Umbilical cord (tissue), 2 donors: Measurements from ENCODE around the gene CASKIN1. TPM values are rescaled to one million over a fixed set of nuclear protein-coding genes. Genes with fewer than 3 reads are reported as not detected.
"Not testable (repeated sequence)": the region's sequence is repeated elsewhere in the genome, so short reads cannot be mapped to it uniquely, and the experiment has no call there.

Experiments
- DNase-seq: peaks from one replicate; pipeline ENCODE4 v3.0.0-alpha.2; 2015; ENCODE audit warnings: low spot score
- total RNA-seq: library from RNA; depleted of rRNA; stranded (reverse); fragments of >200 nt; gene quantifications from one replicate; pipeline ENCODE4 v1.2.3, GENCODE V29; 2014; ENCODE audit warnings: low replicate concordance; ENCODE audit not compliant: insufficient read depth

CASKIN1 gene
- total RNA-seq, 1 donor from 2014 or later, result not detected

DNA sequence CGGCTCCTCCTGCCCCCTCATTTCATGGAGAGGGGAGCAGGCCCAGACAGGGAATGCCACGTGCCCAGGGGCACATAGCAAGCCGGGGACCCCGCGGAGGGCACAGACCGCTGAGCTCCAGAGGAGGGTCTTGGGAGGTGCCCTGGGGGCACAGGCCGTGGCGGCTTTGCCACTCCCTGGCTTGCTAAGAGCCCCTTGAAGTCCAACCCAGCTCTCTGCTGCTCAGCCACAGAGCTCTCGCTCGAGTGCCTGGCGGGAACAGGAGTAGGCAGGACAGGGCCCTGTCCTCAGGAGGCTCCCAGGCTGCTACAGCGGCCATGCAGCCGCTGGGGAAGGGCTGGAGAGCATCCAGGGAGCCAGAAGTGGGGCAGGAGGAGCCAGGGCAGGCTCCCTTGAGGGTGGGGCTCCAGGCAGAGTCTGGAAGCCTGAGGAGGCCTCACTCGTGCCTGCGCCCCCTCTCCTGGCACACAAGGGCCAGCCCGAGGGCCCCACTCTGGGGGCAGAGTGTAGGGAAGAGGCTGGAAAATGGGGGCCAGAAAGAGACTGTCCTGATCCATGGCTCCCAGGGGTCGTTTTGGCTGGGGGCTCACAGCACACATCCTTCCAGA lies 52.4 kb downstream of the CASKIN1 start:
- no peak for DNase-seq

DNA sequence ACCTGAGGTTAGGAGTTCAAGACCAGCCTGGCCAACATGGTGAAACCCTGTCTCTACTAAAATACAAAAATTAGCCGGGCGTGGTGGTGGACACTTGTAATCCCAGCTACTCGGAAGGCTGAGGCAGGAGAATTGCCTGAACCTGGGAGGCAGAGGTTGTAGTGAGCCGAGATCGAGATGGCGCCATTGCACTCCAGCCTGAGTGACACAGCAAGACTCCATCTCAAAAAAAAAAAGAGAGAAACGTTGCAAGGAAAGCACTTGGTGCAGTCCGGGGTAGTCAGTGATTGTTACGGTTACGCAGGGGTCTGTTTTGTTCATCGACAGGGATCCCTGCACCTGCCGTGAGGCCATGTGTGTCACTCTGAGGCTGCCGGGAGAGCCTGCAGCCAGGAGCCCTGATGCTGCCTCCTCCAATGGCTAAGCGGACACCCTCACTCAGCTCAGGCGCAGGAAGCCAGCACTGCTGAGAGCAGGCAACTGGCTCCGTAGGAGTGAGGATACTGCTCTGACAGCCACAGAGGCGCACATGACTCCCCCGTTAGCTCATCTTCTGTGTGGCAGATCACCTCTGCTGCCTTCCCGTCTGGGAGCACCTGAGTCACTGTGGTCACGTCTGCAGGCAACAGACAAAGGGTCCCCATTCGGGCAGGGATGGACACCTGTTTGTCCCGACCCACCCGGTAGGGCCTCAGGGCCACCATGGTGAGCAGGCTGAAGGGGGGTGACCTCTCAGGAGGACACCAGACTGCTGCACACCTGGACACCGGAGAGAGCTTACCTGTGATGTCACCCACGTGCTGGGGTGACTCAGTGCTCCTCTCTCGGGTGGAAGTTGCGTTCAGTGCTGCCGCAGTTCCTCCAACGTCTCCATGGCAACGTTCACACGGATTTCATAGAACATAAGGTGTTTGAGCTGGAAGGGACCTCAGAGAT lies 53.2 kb downstream of the CASKIN1 start:
- DNase-seq, result no peak

DNA sequence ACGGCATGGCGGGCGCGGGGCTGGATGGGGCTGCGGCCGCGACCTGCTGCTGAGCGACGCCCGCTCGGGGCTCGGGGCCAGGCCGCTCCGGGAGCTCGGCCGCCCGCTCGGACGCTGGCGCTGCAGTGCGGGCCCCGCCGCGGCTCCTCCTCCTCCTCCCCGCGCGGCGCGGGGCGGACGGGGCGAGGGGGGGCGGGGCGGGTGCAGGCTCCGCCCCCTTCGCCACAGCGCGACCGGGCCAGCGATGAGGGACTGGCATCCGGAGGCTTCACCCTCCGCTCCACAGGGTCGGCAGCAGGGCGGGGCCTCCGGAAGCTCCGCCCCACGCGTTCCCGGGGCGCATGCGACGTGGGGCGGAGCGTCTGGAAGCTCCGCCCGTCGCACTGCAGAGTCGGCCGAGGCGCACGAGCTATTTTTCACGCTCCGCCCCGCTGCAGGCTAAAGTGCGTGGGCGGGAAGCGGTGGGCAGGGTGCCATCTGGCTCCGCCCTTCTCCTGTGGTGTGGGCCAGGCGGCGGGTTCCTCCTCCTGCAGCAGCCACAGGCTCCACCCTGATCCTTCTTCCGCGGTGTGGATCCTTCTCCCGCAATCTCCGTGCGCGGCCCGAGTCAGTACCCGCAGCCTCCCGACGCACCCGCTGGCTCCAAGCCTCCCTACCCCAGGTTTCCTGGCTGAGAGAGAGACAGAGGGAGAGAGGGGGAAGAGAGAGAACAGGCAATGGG lies 60.5 kb downstream of the CASKIN1 start, which contains the start of gene PKD1:
PKD1 (minus strand) TSS at position 129 of the 721 bp plus-strand sequence. CDS start 209 bp downstream, outside the sequence.
- peak; percentile 95 for DNase-seq

DNA sequence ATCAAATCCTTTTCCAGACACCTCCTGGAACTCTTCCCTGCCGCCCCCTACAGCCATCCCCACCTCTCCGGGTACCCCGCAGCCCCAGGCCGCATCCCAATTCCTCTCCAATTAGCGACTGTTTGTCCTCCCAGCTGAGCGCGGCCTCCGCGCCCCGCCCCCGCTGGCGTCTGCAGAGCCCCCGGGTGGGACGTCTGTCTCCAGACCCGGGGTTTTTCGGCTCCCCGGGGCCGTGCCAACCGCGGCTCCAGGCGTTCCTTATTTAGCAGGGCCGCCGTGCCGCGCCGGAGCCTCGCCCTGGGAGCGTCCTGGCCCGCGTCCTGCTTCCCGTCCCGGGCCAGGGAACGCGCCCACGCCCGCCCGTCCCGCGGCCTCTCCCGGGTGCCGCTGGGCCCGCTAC lies 61.3 kb downstream of the CASKIN1 start:
- DNase-seq, result not testable (repeated sequence)

DNA sequence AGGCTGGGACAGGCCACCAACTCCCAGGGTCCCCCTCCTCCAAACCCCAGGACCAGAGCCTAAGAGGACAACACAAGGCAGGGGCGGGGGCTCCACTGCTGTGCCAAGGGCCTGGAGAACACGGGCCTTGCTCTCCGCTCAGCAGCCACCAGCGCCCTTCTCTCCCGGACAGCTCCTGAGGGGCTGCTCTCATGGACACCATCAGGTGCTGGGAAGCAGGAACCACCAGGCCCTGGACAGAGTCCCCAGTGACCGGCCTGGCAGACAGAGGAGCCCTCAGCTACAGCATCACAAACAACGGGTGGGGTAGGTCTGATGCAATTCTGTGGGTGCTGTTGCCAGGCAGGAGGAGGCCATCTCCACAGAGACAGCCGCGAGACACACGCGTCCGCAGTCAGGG lies 62.6 kb downstream of the CASKIN1 start:
- not testable (repeated sequence) for DNase-seq

DNA sequence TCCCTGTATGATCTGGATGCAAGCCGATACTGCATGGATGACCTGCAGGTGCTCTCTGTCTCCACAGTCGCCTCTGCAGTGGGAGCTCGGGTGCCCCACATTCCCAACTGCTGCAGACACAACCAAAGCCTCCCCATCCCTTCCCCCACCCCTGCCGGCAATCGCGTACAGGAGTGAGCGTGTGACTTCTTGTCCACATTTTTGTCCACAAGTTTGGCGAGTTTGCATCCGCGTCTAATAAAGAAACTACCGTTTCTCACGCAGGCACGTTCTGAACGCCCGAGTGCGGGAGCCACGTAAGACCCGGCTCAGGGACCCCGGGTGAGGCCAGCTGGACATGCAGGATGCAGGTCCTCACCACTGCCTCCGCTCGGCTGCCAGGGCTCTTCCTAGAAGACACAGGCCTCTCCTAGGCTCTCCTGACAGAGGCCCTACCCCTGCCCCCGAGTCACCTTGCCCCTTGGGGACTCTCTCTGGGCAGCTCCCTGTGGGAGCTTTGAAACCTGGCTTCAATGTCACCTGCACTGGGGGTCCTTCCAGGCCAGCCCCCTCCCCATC lies 66.4 kb downstream of the CASKIN1 start:
- DNase-seq, result not testable (repeated sequence)

DNA sequence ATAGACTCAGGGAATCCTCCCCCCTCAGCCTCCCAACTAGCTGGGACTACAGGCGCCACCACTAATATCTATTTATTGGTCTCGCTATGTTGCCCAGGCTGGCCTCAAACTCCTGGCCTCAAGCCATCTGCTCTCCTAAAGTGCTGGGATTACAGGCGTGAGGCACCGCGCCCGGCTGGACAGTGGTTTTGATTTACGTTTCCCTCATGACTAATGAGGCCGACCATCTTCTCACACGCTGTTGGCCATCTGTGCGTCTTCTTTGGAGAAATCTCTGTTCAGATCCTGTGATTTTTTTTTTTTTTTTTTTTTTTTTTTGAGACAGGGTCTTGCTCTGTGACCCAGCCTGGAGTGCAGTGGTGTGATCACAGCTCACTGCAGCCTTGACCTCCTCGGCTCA lies 67.2 kb downstream of the CASKIN1 start:
- DNase-seq, result not testable (repeated sequence)

DNA sequence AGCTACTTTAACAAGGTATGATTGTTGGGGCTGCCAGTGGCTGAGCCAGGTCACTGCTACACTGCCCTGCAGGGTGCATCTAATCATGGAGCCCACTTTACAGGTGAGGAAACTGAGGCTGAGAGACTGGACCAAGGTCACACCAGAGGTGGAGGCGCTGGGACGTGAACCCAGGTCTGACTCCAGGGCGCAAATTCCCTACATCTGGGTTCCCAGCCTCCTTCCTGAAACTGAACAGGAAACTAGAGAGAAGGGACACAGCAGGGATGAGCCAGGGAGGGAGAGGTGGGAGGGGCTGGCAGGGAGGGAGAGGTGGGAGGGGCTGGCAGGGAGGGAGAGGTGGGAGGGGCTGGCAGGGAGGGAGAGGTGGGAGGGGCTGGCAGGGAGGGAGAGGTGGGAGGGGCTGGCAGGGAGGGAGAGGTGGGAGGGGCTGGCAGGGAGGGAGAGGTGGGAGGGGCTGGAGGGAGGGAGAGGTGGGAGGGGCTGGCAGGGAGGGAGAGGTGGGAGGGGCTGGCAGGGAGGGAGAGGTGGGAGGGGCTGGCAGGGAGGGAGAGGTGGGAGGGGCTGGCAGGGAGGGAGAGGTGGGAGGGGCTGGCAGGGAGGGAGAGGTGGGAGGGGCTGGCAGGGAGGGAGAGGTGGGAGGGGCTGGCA lies 68.7 kb downstream of the CASKIN1 start:
- DNase-seq, result peak; percentile 46

Other genes with a start within 250 kb of the CASKIN1 start
- gene RPL3L, start 241.9 kb downstream of the CASKIN1 start, total RNA-seq, result not detected
- 111 TPM for gene NDUFB10, start 237.1 kb downstream of the CASKIN1 start, total RNA-seq
- 1,669 TPM for gene RPS2, start 231.8 kb downstream of the CASKIN1 start, total RNA-seq
- gene RNF151, start 229.7 kb downstream of the CASKIN1 start, total RNA-seq, result not detected
- gene TBL3, start 224.6 kb downstream of the CASKIN1 start, total RNA-seq, result 10.4 TPM
- not detected for gene NOXO1, start 215.1 kb downstream of the CASKIN1 start, total RNA-seq
- gene GFER, start 212.4 kb downstream of the CASKIN1 start, total RNA-seq, result 12.0 TPM
- 2.4 TPM for gene SYNGR3, start 206.6 kb downstream of the CASKIN1 start, total RNA-seq
- gene ZNF598, start 186.8 kb downstream of the CASKIN1 start, total RNA-seq, result 4.8 TPM
- gene NPW, start 176.8 kb downstream of the CASKIN1 start, total RNA-seq, result not detected
- gene NHERF2, start 169.7 kb downstream of the CASKIN1 start, total RNA-seq, result 30.3 TPM
- gene NTHL1, start 148.8 kb downstream of the CASKIN1 start, total RNA-seq, result 10.4 TPM
- gene TSC2, start 148.6 kb downstream of the CASKIN1 start, total RNA-seq, result 50.1 TPM
- 99.9 TPM for gene PKD1, start 60.7 kb downstream of the CASKIN1 start, total RNA-seq
- 0.48 TPM for gene RAB26, start 48.0 kb downstream of the CASKIN1 start, total RNA-seq
- 22.9 TPM for gene TRAF7, start 40.8 kb downstream of the CASKIN1 start, total RNA-seq
- gene MLST8, start 8.8 kb upstream of the CASKIN1 start, total RNA-seq, result 25.8 TPM
- gene BRICD5, start 14.3 kb upstream of the CASKIN1 start, total RNA-seq, result 3.6 TPM
- 7.9 TPM for gene PGP, start 18.2 kb upstream of the CASKIN1 start, total RNA-seq
- 14.7 TPM for gene E4F1, start 27.0 kb upstream of the CASKIN1 start, total RNA-seq
- not detected for gene DNASE1L2, start 39.8 kb upstream of the CASKIN1 start, total RNA-seq
- 24.6 TPM for gene ECI1, start 55.0 kb upstream of the CASKIN1 start, total RNA-seq
- gene RNPS1, start 71.5 kb upstream of the CASKIN1 start, total RNA-seq, result 51.3 TPM
- 0.72 TPM for gene ABCA3, start 144.1 kb upstream of the CASKIN1 start, total RNA-seq
- 6.3 TPM for gene CCNF, start 232.8 kb upstream of the CASKIN1 start, total RNA-seq